CD14-positive monocyte (primary cell): ENCODE data around the gene FAAP20. TPM values are rescaled to one million over a fixed set of nuclear protein-coding genes. Genes with fewer than 3 reads are reported as not detected.
A peak's percentile ranks its signal among the peaks of the same experiment; 100 is the strongest.

Experiments used
- DNase-seq, 3 donors: peaks; one replicate each; pipeline ENCODE4 v3.0.0-alpha.2; 2011 to 2022
- H2AFZ ChIP-seq: 2 replicates; pipeline ENCODE4 v1.6.0; 2012; ENCODE audit warnings: mild to moderate bottlenecking, low read depth, low read length, inconsistent platforms; ENCODE audit not compliant: insufficient read depth, poor library complexity, severe bottlenecking
- H3K27ac ChIP-seq, 2 donors: 1 replicate in 1 of 2; 2 replicates in 1 of 2; pipeline ENCODE4 v1.5.1; 2012 to 2013; ENCODE audit warnings: low read length in 2 of 2, control low read depth in 1 of 2, inconsistent platforms in 1 of 2, low read depth in 1 of 2, mild to moderate bottlenecking in 1 of 2
- H3K27me3 ChIP-seq, 2 donors: one replicate each; pipeline versions ENCODE4 v1.6.0 to v1.6.1; 2011 to 2013; ENCODE audit warnings: low read length in 2 of 2; ENCODE audit not compliant: control insufficient read depth in 2 of 2, insufficient read depth in 2 of 2
- H3K36me3 ChIP-seq, 2 donors: replicated peaks in 1 of 2; 1 replicate in 1 of 2; 2 replicates in 1 of 2; pipeline versions ENCODE4 v1.5.1 to v1.6.1; 2012 to 2013; ENCODE audit warnings: low read length in 2 of 2, control low read depth in 1 of 2, inconsistent platforms in 1 of 2, mild to moderate bottlenecking in 1 of 2; ENCODE audit not compliant: insufficient read depth in 2 of 2, control insufficient read depth in 1 of 2
- H3K4me1 ChIP-seq, 2 donors: 1 replicate in 1 of 2; 2 replicates in 1 of 2; pipeline versions ENCODE4 v1.5.1 to v1.6.1; 2012 to 2013; ENCODE audit warnings: low read length in 2 of 2, control low read depth in 1 of 2, inconsistent platforms in 1 of 2, mild to moderate bottlenecking in 1 of 2, moderate library complexity in 1 of 2; ENCODE audit not compliant: insufficient read depth in 2 of 2, control insufficient read depth in 1 of 2
- H3K4me2 ChIP-seq: replicated peaks from 2 replicates; pipeline ENCODE3; 2012; ENCODE audit warnings: low read length, moderate library complexity, mild to moderate bottlenecking; ENCODE audit not compliant: poor library complexity, severe bottlenecking; ENCODE audit errors: extremely low read depth
- H3K4me3 ChIP-seq, 3 experiments: fragments of 200-600 bp in 1 of 3; sonication (generic) in 1 of 3; replicated peaks in 1 of 3; 1 replicate in 2 of 3; 2 replicates in 1 of 3; pipeline ENCODE4 v1.5.1; 2011 to 2013; ENCODE audit warnings: low read length in 3 of 3, mild to moderate bottlenecking in 3 of 3, control low read depth in 2 of 3, low read depth in 2 of 3, inconsistent platforms in 1 of 3, moderate library complexity in 1 of 3
- H3K79me2 ChIP-seq: 2 replicates; pipeline ENCODE4 v1.6.0; 2012; ENCODE audit warnings: mild to moderate bottlenecking, control low read depth, inconsistent platforms, low read length, moderate library complexity; ENCODE audit not compliant: insufficient read depth
- H3K9ac ChIP-seq: 2 replicates; pipeline ENCODE4 v1.6.0; 2017; ENCODE audit warnings: low read length, mild to moderate bottlenecking; ENCODE audit not compliant: insufficient read depth, poor library complexity, severe bottlenecking
- H3K9me3 ChIP-seq, 2 donors: replicated peaks in 1 of 2; 1 replicate in 1 of 2; 2 replicates in 1 of 2; pipeline versions ENCODE4 v1.5.1 to v1.6.1; 2012 to 2013; ENCODE audit warnings: low read length in 2 of 2, control low read depth in 1 of 2; ENCODE audit not compliant: control insufficient read depth in 1 of 2, insufficient read depth in 1 of 2
- H4K20me1 ChIP-seq: 2 replicates; pipeline ENCODE4 v1.6.0; 2012; ENCODE audit warnings: mild to moderate bottlenecking, low read length, control low read depth, moderate library complexity; ENCODE audit not compliant: insufficient read depth
- H3K27ac Mint-ChIP-seq, 7 donors: one replicate each; pipeline ENCODE4 v1.8.0; 2020; ENCODE audit warnings: mild to moderate bottlenecking in 7 of 7, mixed read lengths in 7 of 7, moderate library complexity in 6 of 7, inconsistent platforms in 2 of 7
- H3K27me3 Mint-ChIP-seq, 3 donors: one replicate each; pipeline ENCODE4 v1.8.0; 2021 to 2022; ENCODE audit warnings: low read depth in 3 of 3, mild to moderate bottlenecking in 3 of 3, mixed read lengths in 3 of 3, moderate library complexity in 3 of 3, inconsistent platforms in 1 of 3
- H3K36me3 Mint-ChIP-seq, 2 donors: one replicate each; pipeline ENCODE4 v1.8.0; 2020; ENCODE audit warnings: mixed read lengths in 2 of 2, inconsistent platforms in 1 of 2, mild to moderate bottlenecking in 1 of 2
- H3K4me1 Mint-ChIP-seq: one replicate; pipeline ENCODE4 v1.8.0; 2020; ENCODE audit warnings: mild to moderate bottlenecking, mixed read lengths
- H3K4me3 Mint-ChIP-seq, 2 donors: one replicate each; pipeline ENCODE4 v1.8.0; 2020; ENCODE audit warnings: mild to moderate bottlenecking in 2 of 2, mixed read lengths in 2 of 2, moderate library complexity in 1 of 2
- H3K9me3 Mint-ChIP-seq, 7 donors: one replicate each; pipeline ENCODE4 v1.8.0; 2020 to 2022; ENCODE audit warnings: mixed read lengths in 7 of 7, mild to moderate bottlenecking in 6 of 7, moderate library complexity in 6 of 7, inconsistent platforms in 2 of 7
- WGBS: methylation state at CpG from one replicate; pipeline ENCODE4 v1.1.5; 2013; ENCODE audit warnings: missing lambda C conversion rate; ENCODE audit not compliant: insufficient coverage; 5-methylcytosine and 5-hydroxymethylcytosine counted together
- intact Hi-C, 2 donors: fragments of 100-400 bp; cut with micrococcal nuclease; formaldehyde crosslinking; loops; one replicate each; pipeline versions ENCODE4 v1.15.0 to v1.15.1; 2023
- polyA plus RNA-seq, 3 donors: library from polyadenylated mRNA; depleted of rRNA in 1 of 3; unstranded in 2 of 3; stranded (reverse) in 1 of 3; fragments of 300-500 nt in 2 of 3; fragments of >200 nt in 1 of 3; fragmentation: Illumina TruSeq in 2 of 3; gene quantifications; 1 replicate in 2 of 3; 2 replicates in 1 of 3; pipeline ENCODE4 v1.2.3, GENCODE V29; 2012 to 2021
- TF ChIP-seq, protein P1 (sequence below): fragments of 200-600 bp; IDR thresholded peaks from one replicate; pipeline ENCODE4 v1.8.0; 2022; ENCODE audit warnings: antibody characterized with exemption, mild to moderate bottlenecking

Gene FAAP20
- polyA plus RNA-seq, 3 donors, result 11.8 to 49.3 (median 35.1) TPM

GRCh38 chr1:2181271-2181670 is 13.3 kb downstream of the FAAP20 start:
- no peaks in the 10 kb centered on the region for H4K20me1 ChIP-seq
- no peak for DNase-seq
- Mint-ChIP-seq H3K9me3 (peaks cover 0 to 2% (median 0%) of the 10 kb centered on the region in 7 donors), H3K27me3 (peaks cover 0 to 3% (median 0%) of the 10 kb centered on the region in 3 donors), H3K27ac (no peak overlapping the region), H3K4me3 (no peak overlapping the region), H3K4me1 (peaks cover 7% of the 10 kb centered on the region), H3K36me3 (peaks cover 9 to 10% of the 10 kb centered on the region in 2 donors)
- H3K9ac ChIP-seq, result no peak overlapping the region
- H3K79me2 ChIP-seq, result no peaks in the 10 kb centered on the region
- H3K27ac ChIP-seq, result no peak overlapping the region
- no peaks in the 10 kb centered on the region for H3K9me3 ChIP-seq
- no peak overlapping the region for H2AFZ ChIP-seq
- H3K4me1 ChIP-seq, result no peaks in the 10 kb centered on the region
- H3K4me3 ChIP-seq, result no peak overlapping the region
- 100% methylated on average over 14 of the region's 14 CpGs for WGBS
- TF ChIP-seq, protein P1, sequence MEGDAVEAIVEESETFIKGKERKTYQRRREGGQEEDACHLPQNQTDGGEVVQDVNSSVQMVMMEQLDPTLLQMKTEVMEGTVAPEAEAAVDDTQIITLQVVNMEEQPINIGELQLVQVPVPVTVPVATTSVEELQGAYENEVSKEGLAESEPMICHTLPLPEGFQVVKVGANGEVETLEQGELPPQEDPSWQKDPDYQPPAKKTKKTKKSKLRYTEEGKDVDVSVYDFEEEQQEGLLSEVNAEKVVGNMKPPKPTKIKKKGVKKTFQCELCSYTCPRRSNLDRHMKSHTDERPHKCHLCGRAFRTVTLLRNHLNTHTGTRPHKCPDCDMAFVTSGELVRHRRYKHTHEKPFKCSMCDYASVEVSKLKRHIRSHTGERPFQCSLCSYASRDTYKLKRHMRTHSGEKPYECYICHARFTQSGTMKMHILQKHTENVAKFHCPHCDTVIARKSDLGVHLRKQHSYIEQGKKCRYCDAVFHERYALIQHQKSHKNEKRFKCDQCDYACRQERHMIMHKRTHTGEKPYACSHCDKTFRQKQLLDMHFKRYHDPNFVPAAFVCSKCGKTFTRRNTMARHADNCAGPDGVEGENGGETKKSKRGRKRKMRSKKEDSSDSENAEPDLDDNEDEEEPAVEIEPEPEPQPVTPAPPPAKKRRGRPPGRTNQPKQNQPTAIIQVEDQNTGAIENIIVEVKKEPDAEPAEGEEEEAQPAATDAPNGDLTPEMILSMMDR, result no peak
- H3K4me2 ChIP-seq, result no peak overlapping the region
- no peaks in the 10 kb centered on the region for H3K27me3 ChIP-seq
- intact Hi-C loops, result no loop called here
- no peaks in the 10 kb centered on the region for H3K36me3 ChIP-seq

GRCh38 chr1:2180297-2181245 is 14.0 kb downstream of the FAAP20 start:
- H3K9ac ChIP-seq, result no peak overlapping the region
- no peak overlapping the region for H3K4me2 ChIP-seq
- peak overlapping the region in 1 of 7 donors; percentile 10 for H3K27ac Mint-ChIP-seq
- TF ChIP-seq, protein P1, result no peak
- no peaks in the 10 kb centered on the region for H4K20me1 ChIP-seq
- H3K27me3 Mint-ChIP-seq, result peaks cover 0 to 3% (median 0%) of the 10 kb centered on the region in 3 donors
- no peaks in the 10 kb centered on the region for H3K27me3 ChIP-seq
- H3K4me3 ChIP-seq, result no peak overlapping the region
- peaks cover 0 to 2% (median 0%) of the 10 kb centered on the region in 7 donors for H3K9me3 Mint-ChIP-seq
- no peak overlapping the region for H3K27ac ChIP-seq
- H3K36me3 ChIP-seq, result no peaks in the 10 kb centered on the region
- DNase-seq, result peak; percentile 27 to 67 (median 28)
- 94% methylated on average over 52 of the region's 58 CpGs for WGBS
- no peaks in the 10 kb centered on the region for H3K4me1 ChIP-seq
- no peak overlapping the region for H2AFZ ChIP-seq
- H3K79me2 ChIP-seq, result no peaks in the 10 kb centered on the region
- intact Hi-C loops, result no loop called here
- H3K4me1 Mint-ChIP-seq, result peaks cover 7% of the 10 kb centered on the region
- H3K36me3 Mint-ChIP-seq, result peaks cover 10 to 13% of the 10 kb centered on the region in 2 donors
- no peak overlapping the region for H3K4me3 Mint-ChIP-seq
- H3K9me3 ChIP-seq, result no peaks in the 10 kb centered on the region
